DND-41 (cell line): ENCODE measurements around the gene AHCYL2.
A peak's percentile ranks its signal among the peaks of the same experiment; 100 is the strongest.

Source experiments
- ATAC-seq: fragments of 200-7000 bp; cut with Tn5 transposase; 3 replicates; pipeline ENCODE4 v1.9.1; 2021; ENCODE audit warnings: low read depth; ENCODE audit not compliant: insufficient read depth
- DNase-seq: peaks from one replicate; pipeline ENCODE4 v3.0.0-alpha.2; 2020
- H2AFZ ChIP-seq: 2 replicates; pipeline ENCODE4 v1.6.0; 2012; ENCODE audit warnings: low read depth, low read length
- H3K27ac ChIP-seq: 2 replicates; pipeline ENCODE4 v1.5.1; 2012; ENCODE audit warnings: low read length, inconsistent platforms
- H3K27me3 ChIP-seq: fragments of 200-600 bp; sonication (generic); 2 replicates; pipeline ENCODE4 v1.6.0; 2012; ENCODE audit warnings: low read length, mild to moderate bottlenecking, inconsistent platforms; ENCODE audit not compliant: insufficient read depth, poor library complexity
- H3K36me3 ChIP-seq: 2 replicates; pipeline ENCODE4 v1.5.1; 2012; ENCODE audit warnings: low read length, inconsistent platforms; ENCODE audit not compliant: insufficient read depth
- H3K4me1 ChIP-seq: 2 replicates; pipeline ENCODE4 v1.5.1; 2012; ENCODE audit warnings: mild to moderate bottlenecking, low read length; ENCODE audit not compliant: insufficient read depth
- H3K4me2 ChIP-seq: 2 replicates; pipeline ENCODE4 v1.6.0; 2012; ENCODE audit warnings: mild to moderate bottlenecking, moderate library complexity, low read length, inconsistent platforms; ENCODE audit not compliant: insufficient read depth
- H3K4me3 ChIP-seq, 2 experiments: fragments of 200-600 bp in 1 of 2; shearing (Covaris generic) in 1 of 2; 2 replicates each; pipeline ENCODE4 v1.5.1; 2012 to 2016; ENCODE audit warnings: inconsistent platforms in 2 of 2, low read length in 2 of 2, mild to moderate bottlenecking in 2 of 2, low read depth in 1 of 2, moderate library complexity in 1 of 2
- H3K79me2 ChIP-seq: 2 replicates; pipeline ENCODE4 v1.6.0; 2012; ENCODE audit warnings: low read length, inconsistent platforms; ENCODE audit not compliant: insufficient read depth
- H3K9ac ChIP-seq: 2 replicates; pipeline ENCODE4 v1.6.0; 2012; ENCODE audit warnings: low read depth, mild to moderate bottlenecking, inconsistent platforms, low read length, moderate library complexity
- H3K9me3 ChIP-seq: 2 replicates; pipeline ENCODE4 v1.5.1; 2012; ENCODE audit warnings: low read length, moderate library complexity, mild to moderate bottlenecking, inconsistent platforms; ENCODE audit not compliant: insufficient read depth, severe bottlenecking
- H4K20me1 ChIP-seq: 2 replicates; pipeline ENCODE4 v1.6.0; 2012; ENCODE audit warnings: low read length; ENCODE audit not compliant: insufficient read depth
- EZH2 ChIP-seq: IDR thresholded peaks from 3 replicates; pipeline ENCODE4 v1.6.1; 2012; ENCODE audit warnings: borderline replicate concordance, low read depth, mild to moderate bottlenecking, moderate library complexity, low read length, inconsistent platforms; ENCODE audit not compliant: severe bottlenecking
- TF ChIP-seq, protein P1 (sequence below): IDR thresholded peaks from 2 replicates; pipeline ENCODE4 v1.5.1; 2012; ENCODE audit warnings: borderline replicate concordance, low read length, moderate library complexity, mild to moderate bottlenecking; ENCODE audit not compliant: poor library complexity, severe bottlenecking; ENCODE audit errors: extremely low read depth

The AHCYL2 gene

DNA sequence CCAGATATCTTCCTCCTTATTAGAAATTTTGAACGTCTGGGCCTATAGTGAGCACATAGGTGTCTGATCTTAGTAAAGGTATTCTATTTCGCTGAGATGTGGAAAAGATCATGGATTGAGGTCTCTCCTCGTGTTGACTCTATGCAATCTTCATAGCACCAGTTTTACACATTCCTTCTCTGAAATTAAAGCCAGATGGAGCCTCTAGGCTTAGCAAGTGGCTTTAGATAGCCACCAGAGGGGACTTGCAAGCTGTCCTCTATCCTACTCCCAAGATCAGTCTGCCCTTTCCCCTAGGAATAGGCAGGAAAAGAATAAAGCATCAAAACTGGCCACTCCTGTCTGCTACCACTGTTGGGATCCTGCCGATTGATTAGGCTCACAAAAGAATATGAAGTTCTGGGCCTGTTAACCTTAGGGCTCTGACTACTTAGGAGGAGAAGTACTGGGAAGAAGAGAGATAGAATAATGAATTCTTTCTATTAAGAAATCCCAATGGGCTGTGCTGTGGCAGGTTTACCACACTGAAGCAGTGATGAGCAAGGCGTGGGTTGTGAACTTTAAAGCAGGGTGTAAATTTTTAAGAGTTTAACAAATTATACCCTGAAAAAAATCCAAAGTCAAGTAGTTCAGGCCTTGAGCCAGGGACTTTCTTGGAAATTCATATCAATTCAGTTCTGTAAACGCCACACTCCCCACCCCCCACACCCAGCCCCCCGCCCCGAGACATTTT is 207.2 kb downstream of the AHCYL2 start:
- H3K9ac ChIP-seq: no peak overlapping the region
- peaks cover 12% of the 10 kb centered on the region for H3K27me3 ChIP-seq
- H3K4me1 ChIP-seq: peaks cover 21% of the 10 kb centered on the region
- H3K36me3 ChIP-seq: no peaks in the 10 kb centered on the region
- H3K9me3 ChIP-seq: no peaks in the 10 kb centered on the region
- TF ChIP-seq, protein P1, sequence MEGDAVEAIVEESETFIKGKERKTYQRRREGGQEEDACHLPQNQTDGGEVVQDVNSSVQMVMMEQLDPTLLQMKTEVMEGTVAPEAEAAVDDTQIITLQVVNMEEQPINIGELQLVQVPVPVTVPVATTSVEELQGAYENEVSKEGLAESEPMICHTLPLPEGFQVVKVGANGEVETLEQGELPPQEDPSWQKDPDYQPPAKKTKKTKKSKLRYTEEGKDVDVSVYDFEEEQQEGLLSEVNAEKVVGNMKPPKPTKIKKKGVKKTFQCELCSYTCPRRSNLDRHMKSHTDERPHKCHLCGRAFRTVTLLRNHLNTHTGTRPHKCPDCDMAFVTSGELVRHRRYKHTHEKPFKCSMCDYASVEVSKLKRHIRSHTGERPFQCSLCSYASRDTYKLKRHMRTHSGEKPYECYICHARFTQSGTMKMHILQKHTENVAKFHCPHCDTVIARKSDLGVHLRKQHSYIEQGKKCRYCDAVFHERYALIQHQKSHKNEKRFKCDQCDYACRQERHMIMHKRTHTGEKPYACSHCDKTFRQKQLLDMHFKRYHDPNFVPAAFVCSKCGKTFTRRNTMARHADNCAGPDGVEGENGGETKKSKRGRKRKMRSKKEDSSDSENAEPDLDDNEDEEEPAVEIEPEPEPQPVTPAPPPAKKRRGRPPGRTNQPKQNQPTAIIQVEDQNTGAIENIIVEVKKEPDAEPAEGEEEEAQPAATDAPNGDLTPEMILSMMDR: no peak
- TF ChIP-seq EZH2: no peak
- no peak overlapping the region for H3K4me2 ChIP-seq
- ATAC-seq (no peak), DNase-seq (no peak)
- no peak overlapping the region for H2AFZ ChIP-seq
- H3K79me2 ChIP-seq: no peaks in the 10 kb centered on the region
- H3K27ac ChIP-seq: no peak overlapping the region
- H3K4me3 ChIP-seq: no peak overlapping the region
- no peaks in the 10 kb centered on the region for H4K20me1 ChIP-seq

DNA sequence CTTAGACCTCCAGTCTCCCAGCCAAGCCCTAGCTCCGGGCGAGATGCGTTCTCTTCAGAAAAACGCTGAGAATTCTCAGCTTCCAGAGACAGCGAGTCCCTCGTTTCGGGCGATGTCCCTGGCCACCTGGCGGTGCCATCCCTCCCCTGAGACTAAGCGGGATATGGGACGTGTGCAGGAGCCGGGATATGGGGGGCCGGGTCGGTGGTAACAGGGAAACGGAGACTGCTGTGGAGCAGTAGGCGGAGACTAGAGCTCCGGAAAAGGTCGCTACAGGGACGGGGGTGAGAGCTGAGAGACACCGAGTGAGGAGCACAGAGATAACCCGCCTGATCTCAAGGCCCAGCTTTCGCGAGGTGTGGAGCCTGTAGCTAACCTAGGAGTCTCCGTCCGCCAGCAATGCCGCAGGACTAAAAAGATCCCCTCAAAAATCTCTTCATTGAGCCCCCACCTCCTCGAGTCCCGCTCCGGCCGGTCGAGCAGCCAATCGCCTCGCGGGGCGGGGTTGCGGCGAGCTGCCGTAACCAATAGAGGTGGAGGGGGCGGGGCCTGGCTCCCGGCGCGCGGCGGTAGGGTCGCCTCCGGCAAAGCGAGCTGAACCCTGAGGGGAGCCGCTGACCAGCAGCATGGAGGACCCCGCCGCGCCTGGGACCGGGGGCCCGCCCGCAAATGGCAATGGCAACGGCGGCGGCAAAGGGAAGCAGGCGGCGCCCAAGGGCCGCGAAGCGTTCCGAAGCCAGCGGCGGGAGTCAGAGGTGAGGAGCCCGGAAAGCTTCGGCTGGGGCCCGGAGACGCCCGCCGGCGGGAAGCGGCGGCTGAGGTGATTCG is 209.2 kb downstream of the AHCYL2 start, which contains the start of gene STRIP2:
STRIP2 (plus strand) TSS at position 586 of the 828 bp plus-strand sequence; CDS start at position 627, 41 bp downstream.
- Histone ChIP-seq H3K4me1 (peaks cover 21% of the 10 kb centered on the region), H3K27me3 (peaks cover 12% of the 10 kb centered on the region), H3K9me3 (no peaks in the 10 kb centered on the region), H3K79me2 (no peaks in the 10 kb centered on the region), H2AFZ (peak within 1 kb of the TSS; percentile 99), H3K4me2 (peak within 1 kb of the TSS; percentile 100), H3K36me3 (no peaks in the 10 kb centered on the region), H3K27ac (peak within 1 kb of the TSS; percentile 54), H3K4me3 (peak within 1 kb of the TSS; percentile 72 to 92), H3K9ac (peak within 1 kb of the TSS; percentile 83), H4K20me1 (no peaks in the 10 kb centered on the region)
- ATAC-seq (peak; percentile 94), DNase-seq (peak; percentile 92)
- TF ChIP-seq EZH2: no peak
- TF ChIP-seq, protein P1: peak; percentile 5

DNA sequence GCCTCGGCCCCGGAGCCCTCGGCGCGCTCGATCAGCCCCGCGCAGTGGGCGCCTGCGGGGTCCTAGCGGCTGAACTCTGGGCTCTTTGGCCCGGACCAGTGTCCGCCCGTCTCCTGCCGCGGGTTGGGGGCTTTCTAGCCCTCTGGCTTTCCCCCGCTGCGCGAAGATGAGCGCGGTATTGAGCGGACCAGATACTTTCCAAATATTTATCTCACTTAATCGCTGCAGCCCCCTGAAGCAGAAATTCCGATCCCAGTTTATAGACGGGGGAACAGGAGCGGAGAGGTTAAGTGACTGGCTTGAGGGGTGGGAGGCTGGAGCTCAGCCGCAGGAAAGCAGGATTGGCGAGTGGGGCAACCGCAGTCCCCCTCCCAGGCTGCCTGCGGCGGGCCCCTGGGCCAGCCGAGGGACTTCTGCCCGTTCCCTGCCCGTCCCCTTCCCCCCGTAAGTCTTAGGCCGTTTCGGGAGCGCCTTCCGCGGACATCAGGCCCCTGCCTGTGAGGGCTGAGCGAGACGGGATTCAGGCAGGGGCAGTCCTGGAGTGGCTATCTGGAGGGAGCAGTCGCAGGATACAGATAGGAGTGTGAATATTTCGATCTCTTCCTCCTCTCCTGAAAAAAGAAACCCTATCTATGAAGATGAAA is 210.0 kb downstream of the AHCYL2 start:
- no peaks in the 10 kb centered on the region for H3K9me3 ChIP-seq
- no peak for DNase-seq
- TF ChIP-seq, protein P1: no peak
- no peak for TF ChIP-seq EZH2

More for the DNA sequence above, 210.0 kb downstream of the AHCYL2 start:
- Histone ChIP-seq H3K4me2 (peak overlapping the region; percentile 100), H3K36me3 (no peaks in the 10 kb centered on the region), H3K4me3 (peak overlapping the region; percentile 72 to 92), H2AFZ (peak overlapping the region; percentile 99), H3K79me2 (no peaks in the 10 kb centered on the region), H3K27me3 (peaks cover 12% of the 10 kb centered on the region), H3K9ac (peak overlapping the region; percentile 83), H3K4me1 (peaks cover 21% of the 10 kb centered on the region), H3K27ac (peak overlapping the region; percentile 30; the same call in 1 of the 2 replicates), H4K20me1 (no peaks in the 10 kb centered on the region)
- ATAC-seq: no peak
